A549 treated with AZD2906 at 1 μM for 4 hours (cell line): Measurements from ENCODE around the gene KRTAP12-2. TPM values are rescaled to one million over a fixed set of nuclear protein-coding genes. Genes with fewer than 3 reads are reported as not detected.

Experiments used
- total RNA-seq: library from RNA; stranded (reverse); fragments of 200-300 nt; extraction: Qiagen RNA extraction; gene quantifications from 5 replicates; pipeline ENCODE4 v1.2.3, GENCODE V29; 2022

Gene KRTAP12-2, protein sequence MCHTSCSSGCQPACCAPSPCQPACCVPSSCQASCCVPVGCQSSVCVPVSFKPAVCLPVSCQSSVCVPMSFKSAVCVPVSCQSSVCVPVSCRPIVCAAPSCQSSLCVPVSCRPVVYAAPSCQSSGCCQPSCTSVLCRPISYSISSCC
- not detected in 5 replicates for total RNA-seq

DNA sequence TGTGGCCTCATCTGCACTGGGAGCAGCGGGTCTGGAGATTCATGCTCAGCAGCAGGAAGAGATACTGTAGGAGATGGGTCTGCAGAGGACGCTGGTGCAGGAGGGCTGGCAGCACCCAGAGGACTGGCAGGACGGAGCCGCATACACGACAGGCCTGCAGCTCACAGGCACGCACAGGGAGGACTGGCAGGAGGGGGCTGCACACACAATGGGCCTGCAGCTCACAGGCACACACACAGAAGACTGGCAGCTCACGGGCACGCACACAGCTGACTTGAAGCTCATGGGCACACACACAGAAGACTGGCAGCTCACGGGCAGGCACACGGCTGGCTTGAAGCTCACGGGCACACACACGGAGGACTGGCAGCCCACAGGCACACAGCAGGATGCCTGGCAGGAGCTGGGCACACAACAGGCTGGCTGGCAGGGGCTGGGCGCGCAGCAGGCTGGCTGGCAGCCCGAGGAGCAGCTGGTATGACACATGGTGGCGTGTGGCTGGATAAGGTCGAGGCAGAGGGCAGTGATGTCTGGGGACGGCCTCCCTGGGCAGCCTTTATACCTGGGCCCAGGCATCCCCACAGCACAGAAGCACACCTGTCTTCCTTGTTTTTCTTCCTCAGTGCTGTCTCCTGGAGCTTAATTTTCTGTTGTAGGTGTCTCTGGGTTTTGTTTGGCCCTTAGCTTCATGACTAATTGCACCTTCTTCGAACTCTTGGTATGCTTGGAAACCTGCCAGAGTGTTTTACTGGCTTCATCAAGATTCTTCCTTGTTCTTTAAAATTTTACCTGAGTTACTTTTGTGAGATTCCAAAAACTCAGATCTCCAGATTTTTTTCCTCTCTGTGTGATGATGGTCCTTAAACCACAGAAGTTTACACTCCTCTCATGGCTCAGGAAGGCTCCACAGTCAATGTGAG, at the start of gene KRTAP12-2:
TSS of gene KRTAP12-2 (minus strand) at position 527 of the 920 bp plus-strand sequence. CDS start at position 486, 41 bp downstream.

DNA sequence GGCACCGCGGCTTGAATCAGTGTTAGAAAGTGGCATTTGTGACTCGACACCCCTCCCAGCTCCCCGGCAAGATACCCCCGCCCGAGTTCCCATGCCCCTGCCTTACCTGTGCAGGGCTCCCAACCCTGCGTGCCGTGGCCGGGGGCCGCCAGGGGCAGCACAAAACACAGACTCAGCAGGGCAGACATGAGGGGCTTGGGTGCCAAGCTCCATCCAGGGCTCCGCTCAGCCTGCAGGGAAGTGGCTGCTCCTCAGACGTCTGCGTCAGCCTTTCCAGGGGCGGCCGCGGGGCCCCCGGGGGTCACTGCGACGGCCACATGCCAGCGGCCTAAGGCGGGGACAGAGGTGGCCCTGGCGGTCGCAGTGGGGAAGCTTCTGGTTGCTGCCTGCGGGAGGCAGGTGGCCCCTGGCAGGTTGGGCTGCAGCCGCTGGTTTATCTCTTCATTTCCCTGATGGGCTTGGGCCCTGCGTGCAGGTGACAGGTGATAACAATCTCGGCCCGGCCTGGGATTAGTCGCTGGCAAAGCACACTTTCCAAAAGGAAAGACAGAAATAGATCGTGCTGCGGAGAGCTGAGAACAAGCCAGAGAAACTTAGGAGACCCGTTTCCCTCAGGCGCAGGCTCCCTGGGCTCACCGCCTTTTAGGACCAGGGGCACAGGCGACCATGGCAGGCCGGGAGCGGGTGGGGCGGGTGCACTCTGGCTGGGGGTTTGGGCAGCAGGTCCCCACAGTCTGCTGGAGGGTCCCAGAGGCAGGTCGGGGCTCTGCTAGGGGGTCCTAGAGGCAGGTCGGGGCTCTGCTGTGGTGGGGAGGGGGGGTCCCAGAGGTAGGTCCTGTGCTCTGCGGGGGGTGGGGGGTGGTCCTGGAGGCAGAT, 44.8 kb upstream of the KRTAP12-2 start, which contains the start of gene TSPEAR:
TSS of gene TSPEAR (minus strand) at position 246 of the 876 bp plus-strand sequence. CDS start at position 188, 58 bp downstream.

DNA sequence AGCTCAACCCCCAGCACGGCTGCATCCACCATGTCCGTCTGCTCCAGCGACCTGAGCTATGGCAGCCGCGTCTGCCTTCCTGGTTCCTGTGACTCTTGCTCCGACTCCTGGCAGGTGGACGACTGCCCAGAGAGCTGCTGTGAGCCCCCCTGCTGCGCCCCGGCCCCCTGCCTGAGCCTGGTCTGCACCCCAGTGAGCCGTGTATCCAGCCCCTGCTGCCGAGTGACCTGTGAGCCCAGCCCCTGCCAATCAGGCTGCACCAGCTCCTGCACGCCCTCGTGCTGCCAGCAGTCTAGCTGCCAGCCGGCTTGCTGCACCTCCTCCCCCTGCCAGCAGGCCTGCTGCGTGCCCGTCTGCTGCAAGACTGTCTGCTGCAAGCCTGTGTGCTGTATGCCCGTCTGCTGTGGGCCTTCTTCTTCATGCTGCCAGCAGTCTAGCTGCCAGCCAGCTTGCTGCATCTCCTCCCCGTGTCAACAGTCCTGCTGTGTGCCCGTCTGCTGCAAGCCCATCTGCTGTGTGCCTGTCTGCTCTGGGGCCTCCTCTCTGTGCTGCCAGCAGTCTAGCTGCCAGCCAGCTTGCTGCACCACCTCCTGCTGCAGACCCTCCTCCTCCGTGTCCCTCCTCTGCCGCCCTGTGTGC, 30.6 kb upstream of the KRTAP12-2 start, which contains the start of gene KRTAP10-12:
TSS of gene KRTAP10-12 (plus strand) at position 1 of the 639 bp plus-strand sequence. CDS start at position 31, 30 bp downstream.

DNA sequence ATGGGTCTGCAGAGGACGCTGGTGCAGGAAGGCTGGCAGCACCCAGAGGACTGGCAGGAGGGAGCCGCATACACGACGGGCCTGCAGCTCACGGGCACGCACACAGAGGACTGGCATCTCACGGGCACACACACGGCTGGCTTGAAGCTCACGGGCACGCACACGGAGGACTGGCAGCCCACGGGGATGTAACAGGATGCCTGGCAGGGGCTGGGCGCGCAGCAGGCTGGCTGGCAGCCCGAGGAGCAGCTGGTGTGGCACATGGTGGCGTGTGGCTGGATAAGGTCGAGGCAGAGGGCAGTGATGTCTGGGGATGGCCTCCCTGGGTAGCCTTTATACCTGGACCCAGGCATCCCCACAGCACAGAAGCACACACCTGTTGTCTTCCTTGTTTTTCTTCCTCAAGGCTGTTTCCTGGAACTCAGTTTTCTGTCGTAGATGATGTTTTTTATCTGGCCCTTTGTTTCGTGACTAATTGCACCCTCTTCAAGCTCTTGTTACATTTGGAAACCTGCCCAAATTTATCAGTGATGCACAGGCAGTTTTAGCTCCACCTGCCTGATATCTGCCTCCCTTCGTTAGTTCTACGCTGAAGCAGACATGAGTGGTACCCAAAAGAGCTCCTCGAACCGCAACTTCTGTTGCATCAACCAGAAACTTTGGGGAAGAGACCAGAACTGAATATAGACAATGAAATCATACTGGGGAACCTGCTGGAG, 15.3 kb upstream of the KRTAP12-2 start, which contains the start of gene KRTAP12-1:
TSS of gene KRTAP12-1 (minus strand) at position 303 of the 719 bp plus-strand sequence. CDS start at position 263, 40 bp downstream.

DNA sequence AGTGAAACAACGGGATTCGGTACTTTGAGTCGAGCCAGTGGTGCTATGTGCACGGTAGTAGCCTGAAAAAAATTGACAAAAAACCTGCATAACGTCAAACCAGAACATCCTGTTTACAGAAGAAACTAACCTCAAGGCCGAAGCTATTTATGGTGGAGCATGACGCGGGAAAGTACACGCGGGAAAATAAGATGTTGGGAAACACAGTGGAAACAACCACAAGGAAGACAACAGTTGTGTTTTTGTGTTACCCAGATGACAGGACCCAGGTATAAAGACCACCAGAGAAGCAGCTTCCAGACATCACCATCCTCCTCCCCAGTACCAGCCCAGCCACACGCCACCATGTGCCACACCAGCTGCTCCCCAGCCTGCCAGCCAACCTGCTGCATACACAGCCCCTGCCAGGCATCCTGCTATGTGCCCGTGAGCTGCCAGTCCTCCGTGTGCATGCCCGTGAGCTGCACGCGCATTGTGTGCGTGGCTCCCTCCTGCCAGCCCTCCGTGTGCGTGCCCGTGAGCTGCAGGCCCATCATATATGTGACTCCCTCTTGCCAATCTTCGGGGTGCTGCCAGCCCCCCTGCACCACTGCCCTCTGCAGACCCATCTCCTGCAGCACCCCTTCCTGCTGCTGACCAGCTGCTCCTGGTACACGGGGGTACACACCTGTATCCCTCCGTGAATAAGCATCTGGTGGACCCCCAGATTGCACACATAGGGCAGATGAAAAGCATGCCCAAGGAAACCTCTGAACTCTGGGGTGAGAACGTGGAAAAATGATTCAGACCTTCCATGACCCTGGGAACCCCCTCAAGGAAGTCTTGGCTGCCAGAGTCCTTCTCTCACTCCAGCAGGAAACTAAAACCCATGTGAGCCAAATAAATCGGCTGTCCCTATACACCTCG, 8.8 kb downstream of the KRTAP12-2 start, which contains the start of gene KRTAP12-3:
TSS of gene KRTAP12-3 (plus strand) at position 298 of the 906 bp plus-strand sequence. CDS start at position 346, 48 bp downstream.

DNA sequence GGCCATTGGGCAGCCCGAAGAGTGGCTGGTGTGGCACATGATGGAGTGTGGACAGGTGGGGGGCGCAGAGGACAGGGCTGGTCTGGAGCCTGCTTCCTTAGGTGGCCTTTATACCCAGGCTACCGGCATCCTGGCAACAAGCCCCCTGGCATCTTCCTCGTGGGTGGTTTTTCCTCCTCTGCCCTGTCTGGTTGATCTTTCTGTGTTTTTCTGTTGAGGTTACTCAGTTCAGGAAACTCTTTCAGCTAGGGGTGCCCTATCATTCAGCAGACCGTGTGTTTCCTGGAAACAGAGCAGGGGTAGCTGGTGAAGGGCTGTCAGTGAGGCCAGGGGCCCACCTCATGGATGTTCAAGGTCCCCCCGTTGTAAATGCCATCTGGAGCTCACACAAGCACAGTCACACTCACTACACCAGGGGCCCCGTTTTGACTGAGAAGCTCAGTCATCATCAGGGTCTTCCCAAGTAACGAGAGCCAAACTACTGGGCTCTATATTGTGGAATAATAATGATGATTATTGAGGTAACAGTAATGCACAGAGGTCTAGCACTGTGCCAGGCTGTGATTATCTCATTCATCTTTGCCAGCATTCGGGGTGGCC, 12.1 kb downstream of the KRTAP12-2 start, which contains the start of gene KRTAP12-4:
TSS of gene KRTAP12-4 (minus strand) at position 84 of the 600 bp plus-strand sequence. CDS start at position 39, 45 bp downstream.

DNA sequence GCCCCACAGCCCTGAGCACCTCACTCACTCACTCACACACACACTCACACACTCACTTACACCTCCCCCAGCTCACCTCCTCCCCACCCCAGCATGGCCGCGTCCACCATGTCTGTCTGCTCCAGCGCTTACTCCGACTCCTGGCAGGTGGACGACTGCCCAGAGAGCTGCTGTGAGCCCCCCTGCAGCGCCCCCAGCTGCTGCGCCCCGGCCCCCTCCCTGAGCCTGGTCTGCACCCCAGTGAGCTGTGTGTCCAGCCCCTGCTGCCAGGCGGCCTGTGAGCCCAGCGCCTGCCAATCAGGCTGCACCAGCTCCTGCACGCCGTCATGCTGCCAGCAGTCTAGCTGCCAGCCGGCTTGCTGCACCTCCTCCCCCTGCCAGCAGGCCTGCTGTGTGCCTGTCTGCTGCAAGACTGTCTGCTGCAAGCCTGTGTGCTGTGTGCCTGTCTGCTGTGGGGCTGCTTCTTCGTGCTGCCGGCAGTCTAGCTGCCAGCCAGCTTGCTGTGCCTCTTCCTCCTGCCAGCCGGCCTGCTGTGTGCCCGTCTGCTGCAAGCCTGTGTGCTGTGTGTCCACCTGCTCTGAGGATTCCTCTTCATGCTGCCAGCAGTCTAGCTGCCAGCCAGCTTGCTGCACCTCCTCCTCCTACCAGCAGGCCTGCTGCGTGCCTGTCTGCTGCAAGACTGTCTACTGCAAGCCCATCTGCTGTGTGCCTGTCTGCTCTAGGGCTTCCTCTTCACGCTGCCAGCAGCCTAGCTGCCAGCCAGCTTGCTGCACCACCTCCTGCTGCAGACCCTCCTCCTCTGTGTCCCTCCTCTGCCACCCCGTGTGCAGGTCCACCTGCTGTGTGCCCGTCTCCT, 20.1 kb downstream of the KRTAP12-2 start, which contains the start of gene KRTAP10-11:
TSS of gene KRTAP10-11 (plus strand) at position 49 of the 856 bp plus-strand sequence. CDS start at position 94, 45 bp downstream.

DNA sequence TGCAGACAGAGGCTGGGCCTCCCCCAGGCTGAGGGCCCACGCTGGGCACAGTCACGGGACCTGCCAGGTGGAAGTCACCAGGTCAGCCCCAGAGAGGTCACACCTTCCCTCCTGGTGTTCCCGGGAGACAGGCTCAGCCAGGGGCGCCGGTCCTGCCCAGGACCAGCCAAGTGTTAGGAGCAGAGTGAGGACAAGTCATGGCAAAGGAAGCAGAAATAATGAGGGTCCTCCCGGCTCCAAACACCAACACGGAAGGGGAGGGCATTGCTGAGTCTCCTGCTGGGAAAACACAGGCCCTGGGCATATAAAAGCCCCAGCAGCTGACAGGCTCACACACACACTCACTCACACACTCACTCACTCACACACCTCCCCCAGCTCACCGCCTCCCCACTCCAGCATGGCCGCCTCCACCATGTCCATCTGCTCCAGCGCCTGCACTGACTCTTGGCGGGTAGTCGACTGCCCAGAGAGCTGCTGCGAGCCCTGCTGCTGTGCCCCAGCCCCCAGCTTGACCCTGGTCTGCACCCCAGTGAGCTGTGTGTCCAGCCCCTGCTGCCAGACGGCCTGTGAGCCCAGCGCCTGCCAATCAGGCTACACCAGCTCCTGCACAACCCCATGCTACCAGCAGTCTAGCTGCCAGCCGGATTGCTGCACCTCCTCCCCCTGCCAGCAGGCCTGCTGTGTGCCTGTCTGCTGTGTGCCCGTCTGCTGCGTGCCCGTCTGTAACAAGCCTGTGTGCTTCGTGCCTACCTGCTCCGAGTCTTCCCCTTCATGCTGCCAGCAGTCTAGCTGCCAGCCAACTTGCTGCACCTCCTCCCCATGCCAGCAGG, 29.5 kb downstream of the KRTAP12-2 start, which contains the start of gene KRTAP10-10:
TSS of gene KRTAP10-10 (plus strand) at position 339 of the 833 bp plus-strand sequence. CDS start at position 401, 62 bp downstream.

DNA sequence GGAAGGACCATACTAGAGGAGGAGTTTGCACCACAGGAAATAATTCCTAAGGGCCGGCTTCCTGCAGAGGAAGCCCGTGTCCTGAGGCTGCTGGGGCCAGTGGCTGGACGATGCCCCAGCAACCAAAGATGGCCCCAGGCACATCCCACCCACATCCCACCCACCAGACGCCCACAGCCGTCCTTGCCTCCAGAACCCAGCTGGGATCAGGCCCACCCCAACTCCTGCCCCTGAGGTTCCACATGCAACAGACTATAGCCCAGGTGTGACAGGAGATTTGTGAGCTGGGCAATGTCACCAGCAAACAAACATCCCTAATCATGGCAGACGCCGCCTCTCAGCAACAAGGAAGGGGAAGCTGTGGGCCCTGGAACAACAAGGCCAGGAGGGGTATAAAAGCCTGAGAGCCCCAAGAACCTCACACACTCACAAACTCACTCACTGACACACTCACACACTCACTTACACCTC, 40.0 kb downstream of the KRTAP12-2 start, which contains the start of gene KRTAP10-9:
TSS of gene KRTAP10-9 (plus strand) at position 421 of the 471 bp plus-strand sequence. CDS start 79 bp downstream, outside the sequence.

Other genes starting within 250 kb of the KRTAP12-2 start
- gene LRRC3, start 211.4 kb downstream of the KRTAP12-2 start, total RNA-seq = 1.8 to 2.4 TPM (median 2.1 TPM) in 5 replicates
- not detected in 5 replicates for gene KRTAP10-1, start 126.7 kb downstream of the KRTAP12-2 start, total RNA-seq
- gene KRTAP10-2, start 115.4 kb downstream of the KRTAP12-2 start, total RNA-seq = not detected in 5 replicates
- gene KRTAP10-3, start 108.1 kb downstream of the KRTAP12-2 start, total RNA-seq = not detected in 5 replicates
- gene KRTAP10-4, start 93.2 kb downstream of the KRTAP12-2 start, total RNA-seq = not detected in 5 replicates
- not detected in 5 replicates for gene KRTAP10-5, start 86.3 kb downstream of the KRTAP12-2 start, total RNA-seq
- not detected in 5 replicates for gene KRTAP10-6, start 74.4 kb downstream of the KRTAP12-2 start, total RNA-seq
- not detected in 5 replicates for gene KRTAP10-7, start 66.3 kb downstream of the KRTAP12-2 start, total RNA-seq
- not detected in 5 replicates for gene KRTAP10-8, start 54.8 kb downstream of the KRTAP12-2 start, total RNA-seq
- gene KRTAP10-9, start 39.8 kb downstream of the KRTAP12-2 start, total RNA-seq = not detected in 5 replicates
- not detected in 5 replicates for gene KRTAP10-10, start 29.6 kb downstream of the KRTAP12-2 start, total RNA-seq
- not detected in 5 replicates for gene KRTAP10-11, start 20.5 kb downstream of the KRTAP12-2 start, total RNA-seq
- not detected in 5 replicates for gene KRTAP12-4, start 12.3 kb downstream of the KRTAP12-2 start, total RNA-seq
- gene KRTAP12-3, start 9.0 kb downstream of the KRTAP12-2 start, total RNA-seq = not detected in 5 replicates
- not detected in 5 replicates for gene KRTAP12-1, start 15.2 kb upstream of the KRTAP12-2 start, total RNA-seq
- gene KRTAP10-12, start 30.2 kb upstream of the KRTAP12-2 start, total RNA-seq = not detected in 5 replicates
- not detected in 5 replicates for gene TSPEAR, start 44.6 kb upstream of the KRTAP12-2 start, total RNA-seq
- 30.3 to 39.6 TPM (median 32.3 TPM) in 5 replicates for gene UBE2G2, start 134.9 kb upstream of the KRTAP12-2 start, total RNA-seq
- gene SUMO3, start 151.1 kb upstream of the KRTAP12-2 start, total RNA-seq = 59.2 to 68.0 TPM (median 64.4 TPM) in 5 replicates
- 93.7 to 101 TPM (median 97.6 TPM) in 5 replicates for gene PTTG1IP, start 206.8 kb upstream of the KRTAP12-2 start, total RNA-seq